Ammon's horn (tissue), 1 donor: ENCODE results near the gene SERINC4.
"Not testable (repeated sequence)": the region's sequence is repeated elsewhere in the genome, so short reads cannot be mapped to it uniquely, and the experiment has no call there.

Experiments
- DNase-seq: peaks from one replicate; pipeline ENCODE4 v3.0.0-alpha.2; 2016; ENCODE audit warnings: low spot score

SERINC4 gene

GRCh38 chr15:43799945-43800285 lies at the start of gene SERINC4:
Gene SERINC4 (minus strand): TSS chr15:43800220. CDS start chr15:43799986, 234 bp downstream.
- no peak for DNase-seq

- DNase-seq: no peak
Measured at GRCh38 chr15:43845421-43845820, 45.4 kb upstream of the SERINC4 start.

GRCh38 chr15:43832485-43832884 lies 32.5 kb upstream of the SERINC4 start:
- DNase-seq: not testable (repeated sequence)

- not testable (repeated sequence) for DNase-seq
Measured at GRCh38 chr15:43831519-43832052, 31.6 kb upstream of the SERINC4 start.

GRCh38 chr15:43830691-43831275 lies 30.8 kb upstream of the SERINC4 start:
- not testable (repeated sequence) for DNase-seq

- not testable (repeated sequence) for DNase-seq
Measured at GRCh38 chr15:43829951-43830540, 30.0 kb upstream of the SERINC4 start.

- DNase-seq: no peak
Measured at GRCh38 chr15:43828061-43828657, 28.1 kb upstream of the SERINC4 start.

GRCh38 chr15:43826508-43827341 lies 26.7 kb upstream of the SERINC4 start, which contains the start of gene WDR76:
Gene WDR76 (plus strand): TSS chr15:43827002. CDS start chr15:43827033, 31 bp downstream.
- DNase-seq: peak; percentile 69

- no peak for DNase-seq
Measured at GRCh38 chr15:43826029-43826507, 26.0 kb upstream of the SERINC4 start.

GRCh38 chr15:43825305-43825704 lies 25.3 kb upstream of the SERINC4 start:
- DNase-seq: not testable (repeated sequence)

GRCh38 chr15:43824302-43825246 lies 24.6 kb upstream of the SERINC4 start, which contains the start of gene MFAP1:
Gene MFAP1 (minus strand): TSS chr15:43824690. CDS start chr15:43824569, 121 bp downstream.
- DNase-seq: peak; percentile 99

- DNase-seq: no peak
Measured at GRCh38 chr15:43821505-43821904, 21.5 kb upstream of the SERINC4 start.

- not testable (repeated sequence) for DNase-seq
Measured at GRCh38 chr15:43815064-43815463, 15.0 kb upstream of the SERINC4 start.

- DNase-seq: no peak
Measured at GRCh38 chr15:43808960-43809678, 9.1 kb upstream of the SERINC4 start.

- no peak for DNase-seq
Measured at GRCh38 chr15:43808435-43808950, 8.5 kb upstream of the SERINC4 start.

GRCh38 chr15:43802676-43803075 lies 2.7 kb upstream of the SERINC4 start:
- DNase-seq: not testable (repeated sequence)

- peak; percentile 96 for DNase-seq
Measured at GRCh38 chr15:43800286-43801141, 494 bp upstream of the SERINC4 start, which contains the start of gene HYPK. Gene HYPK (plus strand): TSS chr15:43800599. CDS start chr15:43800623, 24 bp downstream.

- no peak for DNase-seq
Measured at GRCh38 chr15:43799209-43799944, 643 bp downstream of the SERINC4 start.
